Measurements from ENCODE around the gene SUMF2.
A peak's percentile ranks its signal among the peaks of the same experiment; 100 is the strongest.

DNA sequence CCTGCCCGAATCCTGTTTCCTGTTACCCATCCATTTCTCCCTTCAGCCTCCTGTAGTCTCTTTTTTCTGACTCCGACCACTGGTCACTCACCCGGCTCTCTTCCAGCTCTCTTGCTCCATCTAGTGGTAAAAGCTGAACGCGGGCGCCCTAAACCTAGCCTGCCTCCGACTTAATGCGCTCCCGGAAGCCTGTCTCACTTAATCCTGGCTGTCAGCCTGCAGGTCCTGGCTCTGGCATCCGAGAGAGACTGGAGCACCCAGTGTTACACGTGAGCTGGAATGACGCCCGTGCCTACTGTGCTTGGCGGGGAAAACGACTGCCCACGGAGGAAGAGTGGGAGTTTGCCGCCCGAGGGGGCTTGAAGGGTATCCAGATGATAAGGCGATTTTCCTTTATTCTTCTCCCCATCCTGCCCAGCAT, 10.3 kb downstream of the SUMF2 start:
- no peak for TF ChIP-seq EZH2 (IDR thresholded peaks at IDR 0.05; ENCODE audit: borderline replicate concordance, low read depth, low read length, severe bottlenecking)
- no peak for TF ChIP-seq GATA2 (IDR thresholded peaks at IDR 0.05; ENCODE audit: insufficient read depth, insufficient read length, low read depth, low read length)
- TF ChIP-seq POLR2AphosphoS5 (IDR thresholded peaks at IDR 0.05; ENCODE audit: insufficient read depth, low read depth, low read length) = no peak
- TF ChIP-seq, protein P1, sequence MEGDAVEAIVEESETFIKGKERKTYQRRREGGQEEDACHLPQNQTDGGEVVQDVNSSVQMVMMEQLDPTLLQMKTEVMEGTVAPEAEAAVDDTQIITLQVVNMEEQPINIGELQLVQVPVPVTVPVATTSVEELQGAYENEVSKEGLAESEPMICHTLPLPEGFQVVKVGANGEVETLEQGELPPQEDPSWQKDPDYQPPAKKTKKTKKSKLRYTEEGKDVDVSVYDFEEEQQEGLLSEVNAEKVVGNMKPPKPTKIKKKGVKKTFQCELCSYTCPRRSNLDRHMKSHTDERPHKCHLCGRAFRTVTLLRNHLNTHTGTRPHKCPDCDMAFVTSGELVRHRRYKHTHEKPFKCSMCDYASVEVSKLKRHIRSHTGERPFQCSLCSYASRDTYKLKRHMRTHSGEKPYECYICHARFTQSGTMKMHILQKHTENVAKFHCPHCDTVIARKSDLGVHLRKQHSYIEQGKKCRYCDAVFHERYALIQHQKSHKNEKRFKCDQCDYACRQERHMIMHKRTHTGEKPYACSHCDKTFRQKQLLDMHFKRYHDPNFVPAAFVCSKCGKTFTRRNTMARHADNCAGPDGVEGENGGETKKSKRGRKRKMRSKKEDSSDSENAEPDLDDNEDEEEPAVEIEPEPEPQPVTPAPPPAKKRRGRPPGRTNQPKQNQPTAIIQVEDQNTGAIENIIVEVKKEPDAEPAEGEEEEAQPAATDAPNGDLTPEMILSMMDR (IDR thresholded peaks at IDR 0.05; ENCODE audit: extremely low read depth in 1 of 2, insufficient read depth in 1 of 2, low read depth in 1 of 2, low read length in 2 of 2) = peak; percentile 91 to 95
- no peak for TF ChIP-seq POLR2A (IDR thresholded peaks at IDR 0.05; ENCODE audit: low read depth, low read length)
- no peak for TF ChIP-seq FOS (IDR thresholded peaks at IDR 0.05; ENCODE audit: borderline replicate concordance, insufficient read depth, low read length)
- TF ChIP-seq MYC (IDR thresholded peaks at IDR 0.05; ENCODE audit: low read depth, low read length) = no peak
- TF ChIP-seq, protein P2, sequence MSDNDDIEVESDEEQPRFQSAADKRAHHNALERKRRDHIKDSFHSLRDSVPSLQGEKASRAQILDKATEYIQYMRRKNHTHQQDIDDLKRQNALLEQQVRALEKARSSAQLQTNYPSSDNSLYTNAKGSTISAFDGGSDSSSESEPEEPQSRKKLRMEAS (IDR thresholded peaks at IDR 0.05; ENCODE audit: insufficient read depth, insufficient read length) = no peak
- TF ChIP-seq JUN (IDR thresholded peaks at IDR 0.05; ENCODE audit: borderline replicate concordance, insufficient read depth, insufficient read length, low read depth) = no peak
